Hepatocyte (in vitro differentiated cells): Measurements from ENCODE around the gene ASTE1. TPM values are rescaled to one million over a fixed set of nuclear protein-coding genes. Genes with fewer than 3 reads are reported as not detected.

Experiments
- DNase-seq: peaks from one replicate; pipeline ENCODE4 v3.0.0-alpha.2; 2016; ENCODE audit warnings: low spot score
- H2AFZ ChIP-seq: fragments of 200-600 bp; sonication (generic); 2 replicates; pipeline ENCODE4 v1.6.0; 2016; ENCODE audit warnings: antibody characterized with exemption, mild to moderate bottlenecking
- H3K27ac ChIP-seq: fragments of 200-600 bp; sonication (generic); 2 replicates; pipeline ENCODE4 v1.5.1; 2016; ENCODE audit warnings: mild to moderate bottlenecking
- H3K27me3 ChIP-seq: fragments of 200-600 bp; sonication (generic); 2 replicates; pipeline ENCODE4 v1.6.1; 2016
- H3K36me3 ChIP-seq: fragments of 200-600 bp; sonication (generic); replicated peaks from 2 replicates; pipeline ENCODE4 v1.5.1; 2016; ENCODE audit warnings: low read depth; ENCODE audit not compliant: insufficient read depth
- H3K4me1 ChIP-seq: fragments of 200-600 bp; sonication (generic); 2 replicates; pipeline ENCODE4 v1.5.1; 2016; ENCODE audit warnings: mild to moderate bottlenecking, moderate library complexity; ENCODE audit not compliant: insufficient read depth
- H3K4me2 ChIP-seq: fragments of 200-600 bp; sonication (generic); 2 replicates; pipeline ENCODE4 v1.6.0; 2016
- H3K4me3 ChIP-seq: fragments of 200-600 bp; sonication (generic); 2 replicates; pipeline ENCODE4 v1.5.1; 2016; ENCODE audit warnings: mild to moderate bottlenecking
- H3K79me2 ChIP-seq: fragments of 200-600 bp; sonication (generic); 2 replicates; pipeline ENCODE4 v1.6.0; 2017; ENCODE audit warnings: mild to moderate bottlenecking
- H3K9me2 ChIP-seq: fragments of 200-600 bp; sonication (generic); replicated peaks from 2 replicates; pipeline ENCODE4 v1.6.0; 2017; ENCODE audit warnings: mild to moderate bottlenecking; ENCODE audit not compliant: insufficient read depth
- H3K9me3 ChIP-seq: fragments of 200-600 bp; sonication (generic); 2 replicates; pipeline ENCODE4 v1.5.1; 2016; ENCODE audit warnings: low read depth, mild to moderate bottlenecking
- H4K20me1 ChIP-seq: fragments of 200-600 bp; sonication (generic); 2 replicates; pipeline ENCODE4 v1.6.0; 2016; ENCODE audit warnings: mild to moderate bottlenecking; ENCODE audit not compliant: insufficient read depth, poor library complexity, severe bottlenecking
- CTCF ChIP-seq: fragments of 200-600 bp; sonication (generic); IDR thresholded peaks from 2 replicates; pipeline ENCODE4 v1.5.1; 2016; ENCODE audit warnings: antibody characterized with exemption, mild to moderate bottlenecking; ENCODE audit not compliant: poor library complexity
- EZH2 ChIP-seq: fragments of 200-600 bp; sonication (generic); IDR thresholded peaks from 2 replicates; pipeline ENCODE4 v1.6.1; 2016; ENCODE audit warnings: antibody characterized with exemption, mild to moderate bottlenecking, borderline replicate concordance
- EZH2phosphoT487 ChIP-seq: fragments of 200-600 bp; sonication (generic); IDR thresholded peaks from one replicate; pipeline ENCODE4 v1.6.1; 2018; ENCODE audit warnings: antibody characterized with exemption, mild to moderate bottlenecking, low read depth, moderate library complexity; ENCODE audit not compliant: unreplicated experiment, severe bottlenecking
- WGBS: methylation state at CpG from one replicate; pipeline ENCODE4 v1.1.6; 2016; ENCODE audit warnings: low lambda C conversion rate; ENCODE audit errors: missing lambda C conversion rate; 5-methylcytosine and 5-hydroxymethylcytosine counted together
- polyA plus RNA-seq: library from polyadenylated mRNA; unstranded; fragments of >200 nt; fragmentation: Nextera tagmentation; extraction: Ambion mirVana; gene quantifications from 2 replicates; pipeline ENCODE4 v1.2.1, GENCODE V29; 2016
- total RNA-seq: library from RNA; depleted of rRNA; stranded (reverse); fragments of >200 nt; gene quantifications from 2 replicates; pipeline ENCODE4 v1.2.3, GENCODE V29; 2014

Gene ASTE1
- total and polyA plus RNA-seq, 2 experiments from 2014 or later: 5.1 to 5.3 TPM

GRCh38 chr3:131038326-131038725 lies 11.7 kb upstream of the ASTE1 start:
- no peaks in the 10 kb centered on the region for H3K36me3 ChIP-seq
- H4K20me1 ChIP-seq: no peaks in the 10 kb centered on the region
- 72% methylated on average over 2 of the region's 2 CpGs for WGBS
- H3K27me3 ChIP-seq: no peaks in the 10 kb centered on the region
- no peaks in the 10 kb centered on the region for H3K79me2 ChIP-seq
- no peak overlapping the region for H3K4me3 ChIP-seq
- H3K27ac ChIP-seq: no peak overlapping the region
- H3K9me3 ChIP-seq: no peaks in the 10 kb centered on the region
- no peak overlapping the region for H3K4me2 ChIP-seq
- TF ChIP-seq EZH2 (no peak), EZH2phosphoT487 (no peak), CTCF (no peak)
- no peaks in the 10 kb centered on the region for H3K4me1 ChIP-seq
- no peak overlapping the region for H2AFZ ChIP-seq
- no peaks in the 10 kb centered on the region for H3K9me2 ChIP-seq
- DNase-seq: no peak

DNA sequence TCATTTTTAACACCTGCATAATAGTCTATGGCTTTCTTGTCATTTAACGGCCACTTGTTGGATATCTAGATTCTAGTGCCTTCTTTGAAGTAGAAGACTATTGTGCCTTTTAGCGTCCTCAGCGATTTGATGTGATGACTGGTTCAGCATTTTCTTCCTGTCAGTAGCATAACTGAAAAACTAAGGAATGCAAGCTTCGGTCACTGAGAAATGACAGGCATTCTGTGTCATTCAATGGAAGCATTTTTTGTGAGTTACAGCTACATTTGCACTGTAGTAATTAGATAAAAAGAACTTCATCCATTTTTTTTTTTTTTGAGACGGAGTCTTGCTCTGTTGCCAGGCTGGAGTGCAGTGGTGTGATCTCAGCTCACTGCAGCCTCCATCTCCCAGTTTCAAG lies 10.4 kb upstream of the ASTE1 start:
- H3K79me2 ChIP-seq: no peaks in the 10 kb centered on the region
- no peaks in the 10 kb centered on the region for H3K9me2 ChIP-seq
- H3K4me3 ChIP-seq: no peak overlapping the region
- H2AFZ ChIP-seq: no peak overlapping the region
- TF ChIP-seq EZH2 (no peak), CTCF (no peak), EZH2phosphoT487 (no peak)
- H3K27me3 ChIP-seq: no peaks in the 10 kb centered on the region
- no peak overlapping the region for H3K27ac ChIP-seq
- H3K36me3 ChIP-seq: no peaks in the 10 kb centered on the region
- WGBS: 90% methylated on average over 5 of the region's 5 CpGs
- H3K4me2 ChIP-seq: no peak overlapping the region
- no peaks in the 10 kb centered on the region for H3K9me3 ChIP-seq
- H4K20me1 ChIP-seq: no peaks in the 10 kb centered on the region
- no peak for DNase-seq
- no peaks in the 10 kb centered on the region for H3K4me1 ChIP-seq

- H3K27ac ChIP-seq: no peak overlapping the region
- no peaks in the 10 kb centered on the region for H3K79me2 ChIP-seq
- no peak for DNase-seq
- no peak overlapping the region for H3K4me2 ChIP-seq
- no peaks in the 10 kb centered on the region for H3K27me3 ChIP-seq
- H2AFZ ChIP-seq: no peak overlapping the region
- no peaks in the 10 kb centered on the region for H3K9me3 ChIP-seq
- no peaks in the 10 kb centered on the region for H3K9me2 ChIP-seq
- H3K4me3 ChIP-seq: no peak overlapping the region
- WGBS: 50% methylated on average over 1 of the region's 1 CpG
- no peaks in the 10 kb centered on the region for H3K36me3 ChIP-seq
- no peaks in the 10 kb centered on the region for H4K20me1 ChIP-seq
- no peak for TF ChIP-seq CTCF
- TF ChIP-seq EZH2phosphoT487: no peak
- TF ChIP-seq EZH2: no peak
- no peaks in the 10 kb centered on the region for H3K4me1 ChIP-seq
Measured at GRCh38 chr3:131036200-131036816, 9.7 kb upstream of the ASTE1 start.
